GM23338 (cell line): ENCODE data around the gene CPNE5. TPM values are rescaled to one million over a fixed set of nuclear protein-coding genes. Genes with fewer than 3 reads are reported as not detected.

Experiments
- ATAC-seq: fragments of 200-7000 bp; cut with Tn5 transposase; 3 replicates; pipeline ENCODE4 v1.9.1; 2020
- DNase-seq: peaks from one replicate; pipeline ENCODE4 v3.0.0-alpha.2; 2015; ENCODE audit warnings: low spot score
- H2AFZ ChIP-seq: fragments of 200-600 bp; sonication (generic); 2 replicates; pipeline ENCODE4 v1.8.0; 2016; ENCODE audit warnings: antibody characterized with exemption, mild to moderate bottlenecking, moderate library complexity
- H3F3A ChIP-seq: fragments of 200-600 bp; sonication (generic); replicated peaks from 2 replicates; pipeline ENCODE4 v1.8.0; 2017; ENCODE audit warnings: antibody characterized with exemption, mixed run types, low read depth
- H3K27ac ChIP-seq: fragments of 200-600 bp; sonication (generic); 2 replicates; pipeline ENCODE4 v1.6.1; 2016; ENCODE audit warnings: low read depth
- H3K27me3 ChIP-seq: fragments of 200-600 bp; sonication (generic); 2 replicates; pipeline ENCODE4 v1.8.0; 2016; ENCODE audit warnings: mild to moderate bottlenecking, mixed run types, moderate library complexity; ENCODE audit not compliant: insufficient read depth
- H3K36me3 ChIP-seq: fragments of 200-600 bp; sonication (generic); 2 replicates; pipeline ENCODE4 v1.8.0; 2016; ENCODE audit warnings: mild to moderate bottlenecking; ENCODE audit not compliant: insufficient read depth
- H3K4me1 ChIP-seq: fragments of 200-600 bp; sonication (generic); 2 replicates; pipeline ENCODE4 v1.8.0; 2016; ENCODE audit warnings: mild to moderate bottlenecking, moderate library complexity; ENCODE audit not compliant: insufficient read depth
- H3K4me2 ChIP-seq: fragments of 200-600 bp; sonication (generic); 2 replicates; pipeline ENCODE4 v1.7.1; 2017; ENCODE audit warnings: mixed run types
- H3K4me3 ChIP-seq: fragments of 200-600 bp; sonication (generic); 2 replicates; pipeline ENCODE4 v1.6.1; 2016; ENCODE audit warnings: mixed run types
- H3K79me2 ChIP-seq: fragments of 200-600 bp; sonication (generic); replicated peaks from 2 replicates; pipeline ENCODE4 v1.8.0; 2017; ENCODE audit warnings: mild to moderate bottlenecking; ENCODE audit not compliant: insufficient read depth
- H3K9me2 ChIP-seq: fragments of 200-600 bp; sonication (generic); 2 replicates; pipeline ENCODE4 v1.8.0; 2017; ENCODE audit not compliant: insufficient read depth
- H4K20me1 ChIP-seq: fragments of 200-600 bp; sonication (generic); replicated peaks from 2 replicates; pipeline ENCODE4 v1.8.0; 2017; ENCODE audit warnings: mild to moderate bottlenecking; ENCODE audit not compliant: insufficient read depth
- H3K27ac Mint-ChIP-seq: 2 replicates; pipeline ENCODE4 v1.8.0; 2020; ENCODE audit warnings: inconsistent platforms, mild to moderate bottlenecking, moderate library complexity, mixed read lengths
- H3K27me3 Mint-ChIP-seq: 3 replicates; pipeline ENCODE4 v1.8.0; 2022; ENCODE audit warnings: low read depth, mild to moderate bottlenecking, moderate library complexity, mixed read lengths, inconsistent platforms; ENCODE audit not compliant: insufficient read depth, poor library complexity
- H3K36me3 Mint-ChIP-seq: 3 replicates; pipeline ENCODE4 v1.8.0; 2021; ENCODE audit warnings: low read depth, mild to moderate bottlenecking, inconsistent platforms, moderate library complexity, mixed read lengths
- H3K4me1 Mint-ChIP-seq: 3 replicates; pipeline ENCODE4 v1.8.0; 2020; ENCODE audit warnings: mild to moderate bottlenecking, inconsistent platforms, mixed read lengths
- H3K4me3 Mint-ChIP-seq: 3 replicates; pipeline ENCODE4 v1.8.0; 2021; ENCODE audit warnings: moderate library complexity, mild to moderate bottlenecking, inconsistent platforms, mixed read lengths
- H3K9me3 Mint-ChIP-seq: 3 replicates; pipeline ENCODE4 v1.8.0; 2020; ENCODE audit warnings: moderate library complexity, mild to moderate bottlenecking, inconsistent platforms, mixed read lengths
- CREB1 ChIP-seq: fragments of 250-450 bp; sonication (Bioruptor Pico); IDR thresholded peaks from 2 replicates; pipeline ENCODE4 v1.5.0; 2020; ENCODE audit warnings: low read depth, mild to moderate bottlenecking, moderate library complexity
- CTCF ChIP-seq, 2 experiments: fragments of 200-600 bp in 1 of 2; sonication (generic) in 1 of 2; conservative IDR thresholded peaks; 2 replicates each; pipeline versions ENCODE4 v1.5.1 to v1.6.1; 2016 to 2017; ENCODE audit warnings: antibody characterized with exemption in 2 of 2, low read depth in 2 of 2, mild to moderate bottlenecking in 2 of 2, moderate library complexity in 1 of 2
- NANOG ChIP-seq: IDR thresholded peaks from 2 replicates; pipeline ENCODE4 v1.6.1; 2016; ENCODE audit warnings: antibody characterized with exemption, borderline replicate concordance
- POLR2AphosphoS5 ChIP-seq: IDR thresholded peaks from 2 replicates; pipeline ENCODE4 v1.6.1; 2016; ENCODE audit warnings: antibody characterized with exemption, low read depth
- REST ChIP-seq: IDR thresholded peaks from one replicate; pipeline ENCODE4 v1.6.1; 2018; ENCODE audit warnings: antibody characterized with exemption; ENCODE audit not compliant: unreplicated experiment
- STAT1 ChIP-seq: IDR thresholded peaks from one replicate; pipeline ENCODE4 v1.6.1; 2016; ENCODE audit warnings: antibody characterized with exemption; ENCODE audit not compliant: unreplicated experiment
- ZNF114 ChIP-seq: fragments of 250-450 bp; sonication (Bioruptor Pico); IDR thresholded peaks from 2 replicates; pipeline ENCODE4 v1.5.0; 2020; ENCODE audit warnings: mild to moderate bottlenecking, moderate library complexity
- ZNF331 ChIP-seq: fragments of 250-450 bp; sonication (Bioruptor Pico); IDR thresholded peaks from 2 replicates; pipeline ENCODE4 v1.5.0; 2020; ENCODE audit warnings: low read depth, mild to moderate bottlenecking, moderate library complexity
- ZNF462 ChIP-seq: fragments of 250-450 bp; sonication (Bioruptor Pico); IDR thresholded peaks from 2 replicates; pipeline ENCODE4 v1.5.0; 2020; ENCODE audit warnings: mild to moderate bottlenecking, moderate library complexity
- polyA plus RNA-seq: library from polyadenylated mRNA; unstranded; fragments of >200 nt; fragmentation: Nextera tagmentation; extraction: Ambion mirVana; gene quantifications from 2 replicates; pipeline ENCODE4 v1.2.1, GENCODE V29; 2016
- total RNA-seq: library from RNA; depleted of rRNA; stranded (reverse); fragments of >200 nt; shearing (Covaris generic); gene quantifications from 2 replicates; pipeline ENCODE4 v1.2.3, GENCODE V29; 2014

Gene CPNE5
- total and polyA plus RNA-seq, 2 experiments from 2014 or later = 0.14 to 0.42 TPM

- peaks cover 18% of the 10 kb centered on the region for H3K27me3 Mint-ChIP-seq
Observed at GRCh38 chr6:36743538-36744303, 95.5 kb downstream of the CPNE5 start.

More at GRCh38 chr6:36743538-36744303, 95.5 kb downstream of the CPNE5 start:
- Histone ChIP-seq H3K27ac (no peak overlapping the region), H3K36me3 (no peaks in the 10 kb centered on the region), H4K20me1 (no peaks in the 10 kb centered on the region), H3K4me3 (no peak overlapping the region), H2AFZ (no peak overlapping the region), H3K4me1 (no peaks in the 10 kb centered on the region), H3K79me2 (no peaks in the 10 kb centered on the region), H3K27me3 (no peaks in the 10 kb centered on the region), H3K9me2 (no peaks in the 10 kb centered on the region), H3K4me2 (no peak overlapping the region), H3F3A (no peaks in the 10 kb centered on the region)
- H3K4me1 Mint-ChIP-seq = peaks cover 6% of the 10 kb centered on the region; the same call in 2 of the 3 replicates
- no peaks in the 10 kb centered on the region for H3K36me3 Mint-ChIP-seq
- TF ChIP-seq POLR2AphosphoS5 (no peak), STAT1 (no peak), CTCF (conservative IDR thresholded peaks at IDR 0.05; ENCODE audit: low read depth in 2 of 2) (no peak), REST (no peak), ZNF114 (CRISPR knock-in tag) (no peak), NANOG (no peak), ZNF462 (CRISPR knock-in tag) (no peak), CREB1 (CRISPR knock-in tag) (no peak), ZNF331 (CRISPR knock-in tag) (no peak)
- ATAC-seq (no peak), DNase-seq (no peak)
- no peak overlapping the region for H3K4me3 Mint-ChIP-seq
- no peak overlapping the region for H3K27ac Mint-ChIP-seq
- H3K9me3 Mint-ChIP-seq = peaks cover 4% of the 10 kb centered on the region; the same call in 2 of the 3 replicates
